ENCODE data around the gene PDZRN3. TPM values are rescaled to one million over a fixed set of nuclear protein-coding genes. Genes with fewer than 3 reads are reported as not detected.

PDZRN3 gene
- total and polyA plus RNA-seq, 2 experiments from 2014 or later, result 7.5 to 14.0 TPM

DNA sequence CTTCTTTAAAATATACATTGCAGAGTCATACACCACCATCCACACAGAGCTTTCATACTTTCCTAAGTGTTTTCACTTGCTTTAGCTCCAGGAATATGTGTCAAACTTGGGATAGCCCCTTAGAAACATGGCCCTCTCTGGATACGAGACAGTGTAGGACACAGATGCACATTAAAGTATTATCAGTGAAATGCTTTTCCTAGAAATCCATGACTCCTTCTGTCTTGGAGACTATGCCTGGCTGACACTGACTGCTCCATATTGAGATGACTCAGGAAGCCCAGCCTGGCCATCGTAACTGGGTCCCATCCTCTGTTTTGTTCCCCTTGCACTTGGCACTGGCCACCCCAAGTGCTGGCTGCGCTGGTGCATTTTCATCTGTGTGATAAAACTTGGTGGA, 204.8 kb downstream of the PDZRN3 start (continued):
- TF ChIP-seq, protein P1, sequence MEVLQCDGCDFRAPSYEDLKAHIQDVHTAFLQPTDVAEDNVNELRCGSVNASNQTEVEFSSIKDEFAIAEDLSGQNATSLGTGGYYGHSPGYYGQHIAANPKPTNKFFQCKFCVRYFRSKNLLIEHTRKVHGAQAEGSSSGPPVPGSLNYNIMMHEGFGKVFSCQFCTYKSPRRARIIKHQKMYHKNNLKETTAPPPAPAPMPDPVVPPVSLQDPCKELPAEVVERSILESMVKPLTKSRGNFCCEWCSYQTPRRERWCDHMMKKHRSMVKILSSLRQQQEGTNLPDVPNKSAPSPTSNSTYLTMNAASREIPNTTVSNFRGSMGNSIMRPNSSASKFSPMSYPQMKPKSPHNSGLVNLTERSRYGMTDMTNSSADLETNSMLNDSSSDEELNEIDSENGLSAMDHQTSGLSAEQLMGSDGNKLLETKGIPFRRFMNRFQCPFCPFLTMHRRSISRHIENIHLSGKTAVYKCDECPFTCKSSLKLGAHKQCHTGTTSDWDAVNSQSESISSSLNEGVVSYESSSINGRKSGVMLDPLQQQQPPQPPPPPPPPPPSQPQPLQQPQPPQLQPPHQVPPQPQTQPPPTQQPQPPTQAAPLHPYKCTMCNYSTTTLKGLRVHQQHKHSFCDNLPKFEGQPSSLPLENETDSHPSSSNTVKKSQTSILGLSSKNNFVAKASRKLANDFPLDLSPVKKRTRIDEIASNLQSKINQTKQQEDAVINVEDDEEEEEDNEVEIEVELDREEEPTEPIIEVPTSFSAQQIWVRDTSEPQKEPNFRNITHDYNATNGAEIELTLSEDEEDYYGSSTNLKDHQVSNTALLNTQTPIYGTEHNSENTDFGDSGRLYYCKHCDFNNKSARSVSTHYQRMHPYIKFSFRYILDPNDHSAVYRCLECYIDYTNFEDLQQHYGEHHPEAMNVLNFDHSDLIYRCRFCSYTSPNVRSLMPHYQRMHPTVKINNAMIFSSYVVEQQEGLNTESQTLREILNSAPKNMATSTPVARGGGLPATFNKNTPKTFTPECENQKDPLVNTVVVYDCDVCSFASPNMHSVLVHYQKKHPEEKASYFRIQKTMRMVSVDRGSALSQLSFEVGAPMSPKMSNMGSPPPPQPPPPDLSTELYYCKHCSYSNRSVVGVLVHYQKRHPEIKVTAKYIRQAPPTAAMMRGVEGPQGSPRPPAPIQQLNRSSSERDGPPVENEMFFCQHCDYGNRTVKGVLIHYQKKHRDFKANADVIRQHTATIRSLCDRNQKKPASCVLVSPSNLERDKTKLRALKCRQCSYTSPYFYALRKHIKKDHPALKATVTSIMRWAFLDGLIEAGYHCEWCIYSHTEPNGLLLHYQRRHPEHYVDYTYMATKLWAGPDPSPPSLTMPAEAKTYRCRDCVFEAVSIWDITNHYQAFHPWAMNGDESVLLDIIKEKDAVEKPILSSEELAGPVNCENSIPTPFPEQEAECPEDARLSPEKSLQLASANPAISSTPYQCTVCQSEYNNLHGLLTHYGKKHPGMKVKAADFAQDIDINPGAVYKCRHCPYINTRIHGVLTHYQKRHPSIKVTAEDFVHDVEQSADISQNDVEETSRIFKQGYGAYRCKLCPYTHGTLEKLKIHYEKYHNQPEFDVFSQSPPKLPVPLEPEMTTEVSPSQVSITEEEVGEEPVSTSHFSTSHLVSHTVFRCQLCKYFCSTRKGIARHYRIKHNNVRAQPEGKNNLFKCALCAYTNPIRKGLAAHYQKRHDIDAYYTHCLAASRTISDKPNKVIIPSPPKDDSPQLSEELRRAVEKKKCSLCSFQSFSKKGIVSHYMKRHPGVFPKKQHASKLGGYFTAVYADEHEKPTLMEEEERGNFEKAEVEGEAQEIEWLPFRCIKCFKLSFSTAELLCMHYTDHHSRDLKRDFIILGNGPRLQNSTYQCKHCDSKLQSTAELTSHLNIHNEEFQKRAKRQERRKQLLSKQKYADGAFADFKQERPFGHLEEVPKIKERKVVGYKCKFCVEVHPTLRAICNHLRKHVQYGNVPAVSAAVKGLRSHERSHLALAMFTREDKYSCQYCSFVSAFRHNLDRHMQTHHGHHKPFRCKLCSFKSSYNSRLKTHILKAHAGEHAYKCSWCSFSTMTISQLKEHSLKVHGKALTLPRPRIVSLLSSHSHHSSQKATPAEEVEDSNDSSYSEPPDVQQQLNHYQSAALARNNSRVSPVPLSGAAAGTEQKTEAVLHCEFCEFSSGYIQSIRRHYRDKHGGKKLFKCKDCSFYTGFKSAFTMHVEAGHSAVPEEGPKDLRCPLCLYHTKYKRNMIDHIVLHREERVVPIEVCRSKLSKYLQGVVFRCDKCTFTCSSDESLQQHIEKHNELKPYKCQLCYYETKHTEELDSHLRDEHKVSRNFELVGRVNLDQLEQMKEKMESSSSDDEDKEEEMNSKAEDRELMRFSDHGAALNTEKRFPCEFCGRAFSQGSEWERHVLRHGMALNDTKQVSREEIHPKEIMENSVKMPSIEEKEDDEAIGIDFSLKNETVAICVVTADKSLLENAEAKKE (CRISPR knock-in tag; IDR thresholded peaks at IDR 0.05), result no peak
- no peak for TF ChIP-seq ZNF331 (CRISPR knock-in tag; IDR thresholded peaks at IDR 0.05; ENCODE audit: low read depth)

DNA sequence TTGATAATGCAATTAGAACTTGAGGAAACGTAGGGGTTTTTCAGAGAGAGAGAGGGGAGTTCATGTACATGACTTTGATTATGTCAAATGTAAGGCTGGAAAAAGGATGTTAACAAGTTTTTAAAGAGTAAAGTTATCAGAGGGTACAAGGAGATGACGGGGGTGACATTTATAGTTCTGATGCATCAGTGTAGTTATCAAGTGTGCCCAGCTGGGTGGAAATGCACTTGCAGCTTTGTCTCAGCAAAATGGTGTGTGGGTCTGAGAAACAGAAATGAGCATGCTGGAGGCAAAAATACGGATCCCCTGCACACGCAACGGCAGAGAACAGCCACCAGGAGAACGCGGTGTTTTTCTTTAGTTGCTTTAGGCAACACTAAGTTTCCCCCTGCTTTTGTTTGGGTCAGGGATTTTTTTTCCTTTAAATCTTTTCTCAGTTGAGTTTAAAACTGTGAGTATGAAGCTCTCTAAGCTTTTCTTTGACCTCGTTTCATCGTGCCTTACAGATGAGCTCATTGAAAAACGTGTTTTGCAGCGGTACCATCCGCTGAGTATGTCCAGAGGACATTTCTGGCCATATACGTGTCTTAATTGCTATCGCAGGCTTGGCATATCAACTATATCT, 205.4 kb downstream of the PDZRN3 start:
- peaks cover 20% of the 10 kb centered on the region for H3K4me1 Mint-ChIP-seq
- no peaks in the 10 kb centered on the region; the same call in 2 of the 3 replicates for H3K36me3 Mint-ChIP-seq (ENCODE audit: low read depth)
- TF ChIP-seq, protein P2, sequence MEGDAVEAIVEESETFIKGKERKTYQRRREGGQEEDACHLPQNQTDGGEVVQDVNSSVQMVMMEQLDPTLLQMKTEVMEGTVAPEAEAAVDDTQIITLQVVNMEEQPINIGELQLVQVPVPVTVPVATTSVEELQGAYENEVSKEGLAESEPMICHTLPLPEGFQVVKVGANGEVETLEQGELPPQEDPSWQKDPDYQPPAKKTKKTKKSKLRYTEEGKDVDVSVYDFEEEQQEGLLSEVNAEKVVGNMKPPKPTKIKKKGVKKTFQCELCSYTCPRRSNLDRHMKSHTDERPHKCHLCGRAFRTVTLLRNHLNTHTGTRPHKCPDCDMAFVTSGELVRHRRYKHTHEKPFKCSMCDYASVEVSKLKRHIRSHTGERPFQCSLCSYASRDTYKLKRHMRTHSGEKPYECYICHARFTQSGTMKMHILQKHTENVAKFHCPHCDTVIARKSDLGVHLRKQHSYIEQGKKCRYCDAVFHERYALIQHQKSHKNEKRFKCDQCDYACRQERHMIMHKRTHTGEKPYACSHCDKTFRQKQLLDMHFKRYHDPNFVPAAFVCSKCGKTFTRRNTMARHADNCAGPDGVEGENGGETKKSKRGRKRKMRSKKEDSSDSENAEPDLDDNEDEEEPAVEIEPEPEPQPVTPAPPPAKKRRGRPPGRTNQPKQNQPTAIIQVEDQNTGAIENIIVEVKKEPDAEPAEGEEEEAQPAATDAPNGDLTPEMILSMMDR (conservative IDR thresholded peaks at IDR 0.05; ENCODE audit: low read depth in 2 of 2), result peak; percentile 28 to 54
- TF ChIP-seq ZNF331 (CRISPR knock-in tag; IDR thresholded peaks at IDR 0.05; ENCODE audit: low read depth), result no peak
- no peak overlapping the region for H2AFZ ChIP-seq
- H3K4me3 ChIP-seq, result no peak overlapping the region
- no peaks in the 10 kb centered on the region for H3F3A ChIP-seq (replicated peaks; ENCODE audit: low read depth)
- H3K27me3 ChIP-seq (ENCODE audit: insufficient read depth), result no peaks in the 10 kb centered on the region
- peaks cover 1% of the 10 kb centered on the region for H3K27me3 Mint-ChIP-seq (ENCODE audit: insufficient read depth, low read depth, poor library complexity)
- no peaks in the 10 kb centered on the region for H3K9me3 Mint-ChIP-seq
- H3K4me2 ChIP-seq, result no peak overlapping the region
- H3K27ac ChIP-seq (ENCODE audit: low read depth), result no peak overlapping the region
- peaks cover 5% of the 10 kb centered on the region; the same call in 1 of the 2 replicates for H3K9me2 ChIP-seq (ENCODE audit: insufficient read depth)
- DNase-seq (ENCODE audit: low spot score), result peak; percentile 74
- no peaks in the 10 kb centered on the region for H3K36me3 ChIP-seq (ENCODE audit: insufficient read depth)
- H3K4me1 ChIP-seq (ENCODE audit: insufficient read depth), result peaks cover 8% of the 10 kb centered on the region; the same call in 1 of the 2 replicates
- peak; percentile 74 for ATAC-seq
- H4K20me1 ChIP-seq (replicated peaks; ENCODE audit: insufficient read depth), result no peaks in the 10 kb centered on the region
- no peak overlapping the region for H3K27ac Mint-ChIP-seq
- no peak overlapping the region for H3K4me3 Mint-ChIP-seq
- H3K79me2 ChIP-seq (replicated peaks; ENCODE audit: insufficient read depth), result no peaks in the 10 kb centered on the region; the same call in 1 of the 2 replicates
